ENCODE results near the gene PLAGL1.

PLAGL1 gene

DNA sequence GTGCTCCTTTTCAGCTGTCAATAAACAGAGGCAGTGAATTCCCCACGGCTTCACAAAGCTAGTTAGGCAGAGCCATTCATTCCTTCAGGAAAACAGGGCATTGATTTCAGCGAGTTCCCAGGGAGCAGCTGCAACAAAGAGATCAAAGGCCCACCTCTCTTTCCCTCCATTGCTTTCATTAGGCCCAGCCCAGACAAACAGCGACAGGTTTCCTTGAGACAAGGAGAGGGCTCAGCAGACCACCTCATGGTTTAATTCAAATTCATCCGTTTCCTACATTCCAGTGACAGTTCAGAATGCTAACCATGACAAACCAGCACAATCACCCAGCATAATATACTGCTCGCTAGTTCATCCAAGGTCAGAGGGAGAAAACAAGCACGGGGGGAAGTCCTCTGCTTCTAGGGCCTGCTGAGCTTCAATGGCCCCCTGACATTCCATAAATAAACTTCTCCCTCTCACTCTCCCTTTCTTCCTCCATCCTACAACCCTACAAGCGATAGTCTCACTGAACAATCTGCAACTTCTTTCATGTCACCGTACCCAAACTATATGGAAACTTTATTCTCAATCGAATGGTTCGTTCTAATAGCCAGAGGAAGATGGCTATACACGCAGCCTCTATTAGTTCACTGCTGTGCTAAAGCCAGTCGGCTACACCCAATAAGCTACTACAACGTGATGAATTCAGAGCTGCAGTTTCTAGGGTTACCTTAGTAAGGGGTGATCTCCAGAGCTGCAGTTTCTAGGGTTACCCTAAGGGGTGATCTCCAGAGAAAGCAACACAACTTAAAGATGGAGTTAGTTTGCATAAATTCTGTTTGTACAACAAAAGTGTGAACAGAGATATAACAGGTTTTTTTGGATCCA is 34.7 kb downstream of the PLAGL1 start:
- no peak overlapping the region for H3K23ac ChIP-seq (ENCODE audit: low read length)
- H3K36me3 ChIP-seq (ENCODE audit: control insufficient read depth in 1 of 2, insufficient read depth in 2 of 2, low read length in 2 of 2), result no peaks in the 10 kb centered on the region
- no peak overlapping the region for H3K14ac ChIP-seq (ENCODE audit: low read length)
- no peak overlapping the region for H3K4ac ChIP-seq (ENCODE audit: low read depth, low read length)
- H3K4me2 ChIP-seq (ENCODE audit: low read length), result peak overlapping the region; percentile 8
- no peak overlapping the region for H2AK5ac ChIP-seq (ENCODE audit: low read length)
- H4K91ac ChIP-seq (ENCODE audit: low read depth, low read length), result no peak overlapping the region
- H2BK120ac ChIP-seq (ENCODE audit: insufficient read depth, low read length, poor library complexity), result no peak overlapping the region
- no peak overlapping the region for H4K12ac ChIP-seq (ENCODE audit: low read depth, low read length)
- no peaks in the 10 kb centered on the region for H3K27me3 ChIP-seq (ENCODE audit: insufficient read depth, low read length)
- H4K8ac ChIP-seq (ENCODE audit: low read depth, low read length), result no peak overlapping the region
- H3K4me1 ChIP-seq (ENCODE audit: control insufficient read depth in 1 of 2, insufficient read depth in 2 of 2, low read length in 2 of 2), result peaks cover 0 to 2% of the 10 kb centered on the region in 2 experiments
- H2BK12ac ChIP-seq (ENCODE audit: low read length), result no peak overlapping the region
- no peak overlapping the region for H3K9ac ChIP-seq (ENCODE audit: low read length)
- no peaks in the 10 kb centered on the region for H3K79me1 ChIP-seq (ENCODE audit: low read length)
- WGBS (ENCODE audit: extremely low coverage, insufficient coverage, insufficient read length), result 100% methylated on average over 1 of the region's 13 CpGs
- H3K18ac ChIP-seq (ENCODE audit: low read length), result no peak overlapping the region
- H3K9me3 ChIP-seq (ENCODE audit: insufficient read depth, low read depth, low read length), result no peaks in the 10 kb centered on the region
- no peak overlapping the region for H3K27ac ChIP-seq (ENCODE audit: low read depth, low read length)
- no peak overlapping the region for H2AFZ ChIP-seq (ENCODE audit: insufficient read depth, low read length, poor library complexity)
- H3K4me3 ChIP-seq (ENCODE audit: low read depth, low read length), result no peak overlapping the region
- DNase-seq, result no peak
- no peaks in the 10 kb centered on the region for H3K79me2 ChIP-seq (ENCODE audit: control insufficient read depth, insufficient read depth, low read length, poor library complexity)
- H2BK5ac ChIP-seq (ENCODE audit: low read depth, low read length, poor library complexity), result no peak overlapping the region

DNA sequence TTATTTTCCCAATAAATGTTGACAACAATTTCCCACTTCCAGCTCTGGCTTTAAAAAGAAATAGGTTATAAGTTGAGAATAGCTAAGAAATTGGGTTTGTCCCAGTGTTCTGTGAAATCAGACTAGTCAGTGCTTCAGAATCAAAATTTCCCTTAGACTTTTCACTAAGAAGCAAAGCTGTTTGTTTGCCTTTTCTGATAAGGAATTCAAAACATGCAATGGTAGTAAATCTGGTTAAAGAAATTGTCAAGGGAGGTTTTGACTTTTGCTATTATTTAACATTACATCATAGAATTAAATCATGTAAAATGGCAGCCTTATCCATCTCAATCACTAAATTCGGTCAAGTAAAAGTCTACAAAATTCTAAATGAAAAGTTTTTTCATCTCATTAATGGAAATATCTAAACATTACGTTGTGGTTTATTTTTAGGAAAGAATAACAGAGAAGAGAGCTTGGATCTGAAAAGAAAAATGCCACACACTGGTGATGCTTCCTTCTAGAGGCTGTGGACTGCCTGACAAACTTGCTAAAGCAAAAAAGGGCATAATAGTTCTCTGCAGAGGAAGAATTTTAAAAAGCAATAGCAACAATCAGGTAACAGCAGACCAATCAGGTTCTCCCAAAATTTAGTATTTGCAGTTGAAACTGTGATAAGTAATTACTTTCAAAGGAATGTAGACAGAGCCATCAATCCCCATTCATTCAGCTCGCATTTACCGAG is 36.4 kb downstream of the PLAGL1 start:
- no peak overlapping the region for H3K4ac ChIP-seq (ENCODE audit: low read depth, low read length)
- H3K4me3 ChIP-seq (ENCODE audit: low read depth, low read length), result no peak overlapping the region
- no peak overlapping the region for H2BK120ac ChIP-seq (ENCODE audit: insufficient read depth, low read length, poor library complexity)
- no peaks in the 10 kb centered on the region for H3K36me3 ChIP-seq (ENCODE audit: control insufficient read depth in 1 of 2, insufficient read depth in 2 of 2, low read length in 2 of 2)
- no peak overlapping the region for H3K23ac ChIP-seq (ENCODE audit: low read length)
- no peak overlapping the region for H2AK5ac ChIP-seq (ENCODE audit: low read length)
- no peak overlapping the region for H4K91ac ChIP-seq (ENCODE audit: low read depth, low read length)
- no CpG with 5 or more reads among the region's 4 CpGs for WGBS (ENCODE audit: extremely low coverage, insufficient coverage, insufficient read length)
- H2AFZ ChIP-seq (ENCODE audit: insufficient read depth, low read length, poor library complexity), result no peak overlapping the region
- no peak overlapping the region for H3K27ac ChIP-seq (ENCODE audit: low read depth, low read length)
- H3K79me1 ChIP-seq (ENCODE audit: low read length), result no peaks in the 10 kb centered on the region
- H3K9me3 ChIP-seq (ENCODE audit: insufficient read depth, low read depth, low read length), result no peaks in the 10 kb centered on the region
- H2BK5ac ChIP-seq (ENCODE audit: low read depth, low read length, poor library complexity), result no peak overlapping the region
- DNase-seq, result no peak
- H3K9ac ChIP-seq (ENCODE audit: low read length), result no peak overlapping the region
- no peak overlapping the region for H3K18ac ChIP-seq (ENCODE audit: low read length)
- no peak overlapping the region for H3K14ac ChIP-seq (ENCODE audit: low read length)
- no peak overlapping the region for H3K4me2 ChIP-seq (ENCODE audit: low read length)
- no peak overlapping the region for H4K8ac ChIP-seq (ENCODE audit: low read depth, low read length)
- no peaks in the 10 kb centered on the region for H3K27me3 ChIP-seq (ENCODE audit: insufficient read depth, low read length)
- no peak overlapping the region for H2BK12ac ChIP-seq (ENCODE audit: low read length)
- peaks cover 0 to 2% of the 10 kb centered on the region in 2 experiments for H3K4me1 ChIP-seq (ENCODE audit: control insufficient read depth in 1 of 2, insufficient read depth in 2 of 2, low read length in 2 of 2)
- H3K79me2 ChIP-seq (ENCODE audit: control insufficient read depth, insufficient read depth, low read length, poor library complexity), result no peaks in the 10 kb centered on the region
- H4K12ac ChIP-seq (ENCODE audit: low read depth, low read length), result no peak overlapping the region

DNA sequence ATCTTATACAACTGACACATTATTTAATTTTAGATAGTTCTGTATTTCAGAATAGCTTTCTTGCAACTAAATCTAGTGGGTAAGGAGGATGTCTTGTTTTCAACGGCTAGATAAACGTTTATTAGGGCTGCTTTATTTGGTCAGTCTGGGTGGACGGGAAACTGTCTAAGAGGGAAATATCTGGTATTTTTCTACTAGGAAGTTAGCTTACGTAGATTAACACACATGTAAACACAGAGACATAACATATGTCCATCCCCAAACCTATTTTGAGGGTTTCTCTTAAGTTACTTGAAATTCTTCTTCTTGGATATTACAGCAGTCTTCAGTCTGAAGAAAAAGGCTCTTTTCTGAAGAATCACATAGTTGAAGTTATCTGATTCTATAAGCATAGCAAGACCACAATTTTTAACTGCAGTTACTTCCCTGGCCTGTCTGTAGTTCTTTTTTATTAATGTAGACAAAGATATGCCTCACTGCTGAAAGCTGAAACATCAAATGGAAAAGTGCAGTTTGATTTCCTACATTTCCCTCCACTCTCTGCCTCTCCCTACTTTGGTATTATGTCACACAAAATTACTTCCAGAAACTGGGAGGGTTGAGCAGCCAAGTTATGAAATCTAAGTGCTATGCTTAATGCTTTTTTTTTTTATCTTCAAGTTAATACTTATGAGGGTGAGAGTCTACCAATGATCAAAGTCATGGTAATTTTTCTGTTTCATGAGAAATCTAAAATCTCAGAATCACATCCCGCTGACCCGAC is 37.4 kb downstream of the PLAGL1 start:
- H3K4ac ChIP-seq (ENCODE audit: low read depth, low read length), result no peak overlapping the region
- H3K4me3 ChIP-seq (ENCODE audit: low read depth, low read length), result no peak overlapping the region
- H3K36me3 ChIP-seq (ENCODE audit: control insufficient read depth in 1 of 2, insufficient read depth in 2 of 2, low read length in 2 of 2), result no peaks in the 10 kb centered on the region
- H2AK5ac ChIP-seq (ENCODE audit: low read length), result no peak overlapping the region
- no peak overlapping the region for H3K23ac ChIP-seq (ENCODE audit: low read length)
- H3K9ac ChIP-seq (ENCODE audit: low read length), result no peak overlapping the region
- H3K79me1 ChIP-seq (ENCODE audit: low read length), result no peaks in the 10 kb centered on the region
- H3K27me3 ChIP-seq (ENCODE audit: insufficient read depth, low read length), result peaks cover 3% of the 10 kb centered on the region
- H4K91ac ChIP-seq (ENCODE audit: low read depth, low read length), result no peak overlapping the region
- H3K4me1 ChIP-seq (ENCODE audit: control insufficient read depth in 1 of 2, insufficient read depth in 2 of 2, low read length in 2 of 2), result peaks cover 0 to 2% of the 10 kb centered on the region in 2 experiments
- H3K9me3 ChIP-seq (ENCODE audit: insufficient read depth, low read depth, low read length), result peaks cover under 1% of the 10 kb centered on the region
- no CpG with 5 or more reads among the region's 6 CpGs for WGBS (ENCODE audit: extremely low coverage, insufficient coverage, insufficient read length)
- no peak overlapping the region for H3K4me2 ChIP-seq (ENCODE audit: low read length)
- H2BK120ac ChIP-seq (ENCODE audit: insufficient read depth, low read length, poor library complexity), result no peak overlapping the region
- DNase-seq, result no peak
- H3K79me2 ChIP-seq (ENCODE audit: control insufficient read depth, insufficient read depth, low read length, poor library complexity), result no peaks in the 10 kb centered on the region
- H2BK5ac ChIP-seq (ENCODE audit: low read depth, low read length, poor library complexity), result no peak overlapping the region
- no peak overlapping the region for H3K18ac ChIP-seq (ENCODE audit: low read length)
- H4K12ac ChIP-seq (ENCODE audit: low read depth, low read length), result no peak overlapping the region
- no peak overlapping the region for H4K8ac ChIP-seq (ENCODE audit: low read depth, low read length)
- no peak overlapping the region for H3K14ac ChIP-seq (ENCODE audit: low read length)
- H3K27ac ChIP-seq (ENCODE audit: low read depth, low read length), result no peak overlapping the region
- no peak overlapping the region for H2BK12ac ChIP-seq (ENCODE audit: low read length)
- no peak overlapping the region for H2AFZ ChIP-seq (ENCODE audit: insufficient read depth, low read length, poor library complexity)

DNA sequence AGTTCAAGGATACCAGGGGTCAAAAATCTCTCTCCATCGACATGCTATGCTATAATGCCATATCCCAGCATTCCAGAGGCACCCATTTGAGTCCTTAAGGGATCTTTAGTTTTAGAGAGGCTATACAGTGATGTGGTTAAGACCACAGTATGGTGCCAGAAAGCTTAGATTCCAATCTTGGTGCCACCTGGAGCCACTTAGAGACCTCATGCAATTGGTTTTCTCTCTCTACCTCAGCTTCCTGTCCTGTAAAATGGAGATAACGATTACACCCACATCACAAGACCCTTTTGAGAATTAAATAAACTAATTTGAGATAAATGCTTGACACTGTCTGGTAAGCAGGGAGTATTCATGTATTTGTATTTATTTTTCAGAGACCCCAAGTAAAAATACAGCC is 39.0 kb downstream of the PLAGL1 start:
- H3K79me1 ChIP-seq (ENCODE audit: low read length), result no peaks in the 10 kb centered on the region
- no peak overlapping the region for H4K91ac ChIP-seq (ENCODE audit: low read depth, low read length)
- no peak overlapping the region for H3K4me3 ChIP-seq (ENCODE audit: low read depth, low read length)
- no peak overlapping the region for H3K4ac ChIP-seq (ENCODE audit: low read depth, low read length)
- H3K18ac ChIP-seq (ENCODE audit: low read length), result no peak overlapping the region
- no peak overlapping the region for H2BK5ac ChIP-seq (ENCODE audit: low read depth, low read length, poor library complexity)
- peaks cover 0 to 2% of the 10 kb centered on the region in 2 experiments for H3K4me1 ChIP-seq (ENCODE audit: control insufficient read depth in 1 of 2, insufficient read depth in 2 of 2, low read length in 2 of 2)
- H4K8ac ChIP-seq (ENCODE audit: low read depth, low read length), result no peak overlapping the region
- H2AFZ ChIP-seq (ENCODE audit: insufficient read depth, low read length, poor library complexity), result no peak overlapping the region
- peaks cover 1% of the 10 kb centered on the region for H3K9me3 ChIP-seq (ENCODE audit: insufficient read depth, low read depth, low read length)
- no peak overlapping the region for H2BK120ac ChIP-seq (ENCODE audit: insufficient read depth, low read length, poor library complexity)
- no peak overlapping the region for H2AK5ac ChIP-seq (ENCODE audit: low read length)
- H4K12ac ChIP-seq (ENCODE audit: low read depth, low read length), result no peak overlapping the region
- H3K79me2 ChIP-seq (ENCODE audit: control insufficient read depth, insufficient read depth, low read length, poor library complexity), result no peaks in the 10 kb centered on the region
- H3K36me3 ChIP-seq (ENCODE audit: control insufficient read depth in 1 of 2, insufficient read depth in 2 of 2, low read length in 2 of 2), result no peaks in the 10 kb centered on the region
- H3K23ac ChIP-seq (ENCODE audit: low read length), result no peak overlapping the region
- no peak overlapping the region for H3K27ac ChIP-seq (ENCODE audit: low read depth, low read length)
- no peak overlapping the region for H3K4me2 ChIP-seq (ENCODE audit: low read length)
- no peak overlapping the region for H3K14ac ChIP-seq (ENCODE audit: low read length)
- no peak overlapping the region for H3K9ac ChIP-seq (ENCODE audit: low read length)
- WGBS (ENCODE audit: extremely low coverage, insufficient coverage, insufficient read length), result no CpG with 5 or more reads among the region's 2 CpGs
- no peak for DNase-seq
- H2BK12ac ChIP-seq (ENCODE audit: low read length), result no peak overlapping the region
- H3K27me3 ChIP-seq (ENCODE audit: insufficient read depth, low read length), result peaks cover 14% of the 10 kb centered on the region

Measured in trophoblast cell (in vitro differentiated cells and primary cell).